WTC11 (cell line): Measurements from ENCODE around the gene RNF31. TPM values are rescaled to one million over a fixed set of nuclear protein-coding genes. Genes with fewer than 3 reads are reported as not detected.
A peak's percentile ranks its signal among the peaks of the same experiment; 100 is the strongest.

ENCODE experiments used
- ATAC-seq: fragments of 200-7000 bp; cut with Tn5 transposase; 2 replicates; pipeline ENCODE4 v1.10.0; 2021; ENCODE audit warnings: mild to moderate bottlenecking, moderate library complexity
- CTCF ChIA-PET: fragments of 300-600 bp; sonication (Branson Sonifier 250); formaldehyde crosslinking; loops from one replicate; lab custom pipeline; 2021; ENCODE audit warnings: antibody characterized with exemption; lab: Charles Lee
- POLR2A ChIA-PET: fragments of 350-600 bp; sonication (Branson Sonifier 250); formaldehyde crosslinking; loops from one replicate; lab custom pipeline; 2021; ENCODE audit warnings: antibody characterized with exemption; lab: Charles Lee
- DNase-seq: peaks from one replicate; pipeline ENCODE4 v3.0.0; 2021; ENCODE audit warnings: low spot score
- H3K27ac Mint-ChIP-seq: 2 replicates; pipeline ENCODE4 v1.8.0; 2021; ENCODE audit warnings: mixed read lengths
- H3K27me3 Mint-ChIP-seq: 2 replicates; pipeline ENCODE4 v1.8.0; 2021; ENCODE audit warnings: low read depth, mild to moderate bottlenecking, moderate library complexity, mixed read lengths
- H3K36me3 Mint-ChIP-seq: 2 replicates; pipeline ENCODE4 v1.8.0; 2021; ENCODE audit warnings: mixed read lengths
- H3K4me1 Mint-ChIP-seq: 2 replicates; pipeline ENCODE4 v1.8.0; 2022; ENCODE audit warnings: mixed read lengths
- H3K4me3 Mint-ChIP-seq: 2 replicates; pipeline ENCODE4 v1.8.0; 2021; ENCODE audit warnings: mild to moderate bottlenecking, moderate library complexity, mixed read lengths
- H3K9me3 Mint-ChIP-seq: 2 replicates; pipeline ENCODE4 v1.8.0; 2021; ENCODE audit warnings: mixed read lengths
- AFF4 ChIP-seq: sonication (generic); formaldehyde crosslinking; IDR thresholded peaks from 2 replicates; pipeline ENCODE4 v1.8.1; 2023; ENCODE audit warnings: mild to moderate bottlenecking, missing genetic modification reagents, borderline replicate concordance
- CREM ChIP-seq: sonication (generic); formaldehyde crosslinking; IDR thresholded peaks from 2 replicates; pipeline ENCODE4 v1.8.1; 2022; ENCODE audit warnings: mild to moderate bottlenecking, missing genetic modification reagents, moderate library complexity
- CTCF ChIP-seq: fragments of 200-600 bp; IDR thresholded peaks from 2 replicates; pipeline ENCODE4 v1.8.0; 2022; ENCODE audit warnings: antibody characterized with exemption
- ETV6 ChIP-seq: sonication (generic); formaldehyde crosslinking; IDR thresholded peaks from 2 replicates; pipeline ENCODE4 v1.8.1; 2022; ENCODE audit warnings: mild to moderate bottlenecking, missing genetic modification reagents
- FOXK1 ChIP-seq: sonication (generic); formaldehyde crosslinking; IDR thresholded peaks from 2 replicates; pipeline ENCODE4 v1.8.0; 2022; ENCODE audit warnings: mild to moderate bottlenecking, moderate library complexity, missing genetic modification reagents
- FOXP1 ChIP-seq: sonication (generic); formaldehyde crosslinking; IDR thresholded peaks from 2 replicates; pipeline ENCODE4 v1.8.0; 2022; ENCODE audit warnings: missing genetic modification reagents, mild to moderate bottlenecking, moderate library complexity, borderline replicate concordance
- GABPB1 ChIP-seq: sonication (generic); formaldehyde crosslinking; IDR thresholded peaks from 2 replicates; pipeline ENCODE4 v1.8.1; 2023; ENCODE audit warnings: mild to moderate bottlenecking, missing genetic modification reagents
- JAZF1 ChIP-seq: fragments of 250-450 bp; sonication (Bioruptor Pico); IDR thresholded peaks from 2 replicates; pipeline ENCODE4 v1.9.0; 2021; ENCODE audit warnings: moderate library complexity, mild to moderate bottlenecking, inconsistent platforms
- JUN ChIP-seq: sonication (generic); formaldehyde crosslinking; IDR thresholded peaks from 2 replicates; pipeline ENCODE4 v1.8.0; 2023; ENCODE audit warnings: mild to moderate bottlenecking, missing genetic modification reagents
- OVOL2 ChIP-seq: fragments of 250-450 bp; sonication (Bioruptor Pico); IDR thresholded peaks from 2 replicates; pipeline ENCODE4 v1.9.0; 2021; ENCODE audit warnings: mild to moderate bottlenecking, borderline replicate concordance
- PREB ChIP-seq: sonication (generic); formaldehyde crosslinking; IDR thresholded peaks from 2 replicates; pipeline ENCODE4 v1.8.1; 2022; ENCODE audit warnings: mild to moderate bottlenecking, missing genetic modification reagents, moderate library complexity, borderline replicate concordance
- PRRX2 ChIP-seq: fragments of 250-450 bp; sonication (Bioruptor Pico); IDR thresholded peaks from 2 replicates; pipeline ENCODE4 v1.8.0; 2021; ENCODE audit warnings: mild to moderate bottlenecking
- SOX15 ChIP-seq: fragments of 250-450 bp; sonication (Bioruptor Pico); IDR thresholded peaks from 2 replicates; pipeline ENCODE4 v1.9.0; 2021; ENCODE audit warnings: mild to moderate bottlenecking
- USF2 ChIP-seq: sonication (generic); formaldehyde crosslinking; IDR thresholded peaks from 2 replicates; pipeline ENCODE4 v1.8.1; 2023; ENCODE audit warnings: mild to moderate bottlenecking, missing genetic modification reagents, moderate library complexity
- ZNF232 ChIP-seq: sonication (generic); formaldehyde crosslinking; IDR thresholded peaks from 2 replicates; pipeline ENCODE4 v1.8.0; 2022; ENCODE audit warnings: mild to moderate bottlenecking, missing genetic modification reagents
- ZNF396 ChIP-seq: fragments of 250-450 bp; sonication (Bioruptor Pico); IDR thresholded peaks from 2 replicates; pipeline ENCODE4 v1.8.0; 2021; ENCODE audit warnings: mild to moderate bottlenecking, moderate library complexity, borderline replicate concordance
- total RNA-seq: library from RNA; stranded (reverse); gene quantifications from 3 replicates; pipeline ENCODE4 v1.2.3, GENCODE V29; 2021

RNF31 gene
- total RNA-seq, 1 experiment from 2014 or later: 86.2 TPM

- POLR2A ChIA-PET: no interaction called here
- H3K36me3 Mint-ChIP-seq: peaks cover 46% of the 10 kb centered on the region
- H3K27ac Mint-ChIP-seq: 0 out of 2 replicates have a peak overlapping the region, but pooled peaks have one; percentile 41
- H3K4me1 Mint-ChIP-seq: peaks cover 12% of the 10 kb centered on the region
- H3K4me3 Mint-ChIP-seq: no peak overlapping the region
- DNase-seq: no peak
- H3K9me3 Mint-ChIP-seq: peaks cover 13% of the 10 kb centered on the region
- TF ChIP-seq ETV6 (CRISPR knock-in tag): no peak
- no peak for TF ChIP-seq ZNF232
- TF ChIP-seq, all 79 proteins: peak for 0
- H3K27me3 Mint-ChIP-seq: no peaks in the 10 kb centered on the region
- ATAC-seq: no peak
- CTCF ChIA-PET: interaction anchor here (11.7 kb wide), 1 partner anchor 10 kb away, joined by 170 read pairs; no protein-coding TSS in a partner anchor
Measured at GRCh38 chr14:24098927-24099813, 48.1 kb upstream of the RNF31 start.

- H3K4me1 Mint-ChIP-seq: peaks cover 7% of the 10 kb centered on the region
- ATAC-seq (no peak), DNase-seq (no peak)
- H3K4me3 Mint-ChIP-seq: no peak overlapping the region
- H3K9me3 Mint-ChIP-seq: peaks cover 22% of the 10 kb centered on the region
- peaks cover 56% of the 10 kb centered on the region for H3K36me3 Mint-ChIP-seq
- ChIA-PET POLR2A (interaction anchor here (1.1 kb wide), 1 partner anchor 9 kb away, joined by 3 read pairs; no protein-coding TSS in a partner anchor), CTCF (interaction anchor here (1.0 to 1.3 kb wide), 2 partner anchors 8 to 15 kb away, joined by 3 to 7 read pairs; partner anchors contain the start of gene NRL)
- H3K27ac Mint-ChIP-seq: no peak overlapping the region
- H3K27me3 Mint-ChIP-seq: no peaks in the 10 kb centered on the region
- TF ChIP-seq GABPB1 (CRISPR knock-in tag): no peak
- 0 out of 2 replicates have a peak, but pooled peaks have one; percentile 26 for TF ChIP-seq PREB (CRISPR knock-in tag)
Measured at GRCh38 chr14:24100197-24100981, 46.9 kb upstream of the RNF31 start.

- H3K36me3 Mint-ChIP-seq: peaks cover 55% of the 10 kb centered on the region
- CTCF ChIA-PET: interaction anchor here (1.0 to 1.3 kb wide), 2 partner anchors 8 to 14 kb away, joined by 3 to 7 read pairs; partner anchors contain the start of gene NRL
- 0 out of 2 replicates have a peak, but pooled peaks cover 2% of the 10 kb centered on the region for H3K4me1 Mint-ChIP-seq
- peaks cover 26% of the 10 kb centered on the region for H3K9me3 Mint-ChIP-seq
- no peaks in the 10 kb centered on the region; the same call in 1 of the 2 replicates for H3K27me3 Mint-ChIP-seq
- no peak for TF ChIP-seq JAZF1 (CRISPR knock-in tag)
- no peak for TF ChIP-seq CREM (CRISPR knock-in tag)
- TF ChIP-seq FOXK1 (CRISPR knock-in tag): no peak
- H3K4me3 Mint-ChIP-seq: no peak overlapping the region
- DNase-seq (no peak), ATAC-seq (no peak)
- H3K27ac Mint-ChIP-seq: no peak overlapping the region
- POLR2A ChIA-PET: interaction anchor here (1.1 kb wide), 1 partner anchor 8 kb away, joined by 3 read pairs; no protein-coding TSS in a partner anchor
Measured at GRCh38 chr14:24100982-24101494, 46.3 kb upstream of the RNF31 start.

- H3K4me1 Mint-ChIP-seq: no peaks in the 10 kb centered on the region
- DNase-seq (no peak), ATAC-seq (no peak)
- H3K9me3 Mint-ChIP-seq: peaks cover 27% of the 10 kb centered on the region
- H3K27ac Mint-ChIP-seq: no peak overlapping the region
- no peaks in the 10 kb centered on the region; the same call in 1 of the 2 replicates for H3K27me3 Mint-ChIP-seq
- ChIA-PET POLR2A (interaction anchor here (0.6 to 5.7 kb wide), 4 partner anchors 8 to 30 kb away, joined by 3 to 29 read pairs (median 6); partner anchors contain the start of genes DCAF11, NRL and PCK2), CTCF (interaction anchor here (1.0 kb wide), 1 partner anchor 44 kb away, joined by 3 read pairs; no protein-coding TSS in a partner anchor)
- no peak overlapping the region for H3K4me3 Mint-ChIP-seq
- peaks cover 49% of the 10 kb centered on the region for H3K36me3 Mint-ChIP-seq
- TF ChIP-seq ZNF232: no peak
- no peak for TF ChIP-seq CTCF
- no peak for TF ChIP-seq OVOL2 (CRISPR knock-in tag)
- no peak for TF ChIP-seq USF2 (CRISPR knock-in tag)
- no peak for TF ChIP-seq AFF4 (CRISPR knock-in tag)
- TF ChIP-seq FOXP1 (CRISPR knock-in tag): no peak
- no peak for TF ChIP-seq ZNF396 (CRISPR knock-in tag)
- TF ChIP-seq ETV6 (CRISPR knock-in tag): no peak
- no peak for TF ChIP-seq JUN (CRISPR knock-in tag)
- TF ChIP-seq PRRX2: no peak
- TF ChIP-seq SOX15 (CRISPR knock-in tag): no peak
Measured at GRCh38 chr14:24102357-24103048, 44.8 kb upstream of the RNF31 start.
